ENCODE results near the gene TSHZ2.

The TSHZ2 gene

DNA sequence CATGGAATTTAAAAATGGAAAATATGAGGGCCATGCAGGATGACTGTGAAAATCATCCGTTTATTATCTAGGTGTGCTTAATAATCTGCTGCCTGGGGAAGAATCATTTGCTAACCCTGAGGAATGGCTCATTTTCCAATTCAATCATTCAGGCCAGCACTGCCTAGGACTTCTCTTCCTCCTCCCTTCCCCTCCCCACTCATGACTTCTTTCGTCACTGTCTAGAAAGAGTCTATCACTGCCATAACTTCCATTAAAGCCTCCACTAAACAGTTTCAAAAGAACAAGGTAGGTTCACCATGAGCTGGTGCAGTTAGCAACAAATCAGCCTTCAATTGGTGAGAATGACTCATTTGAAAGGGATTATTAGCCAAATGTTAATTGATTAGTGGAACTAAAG, 43.9 kb downstream of the TSHZ2 start:
- no peak for DNase-seq (ENCODE audit: insufficient read length, low spot score)
- FAIRE-seq, result no peak

DNA sequence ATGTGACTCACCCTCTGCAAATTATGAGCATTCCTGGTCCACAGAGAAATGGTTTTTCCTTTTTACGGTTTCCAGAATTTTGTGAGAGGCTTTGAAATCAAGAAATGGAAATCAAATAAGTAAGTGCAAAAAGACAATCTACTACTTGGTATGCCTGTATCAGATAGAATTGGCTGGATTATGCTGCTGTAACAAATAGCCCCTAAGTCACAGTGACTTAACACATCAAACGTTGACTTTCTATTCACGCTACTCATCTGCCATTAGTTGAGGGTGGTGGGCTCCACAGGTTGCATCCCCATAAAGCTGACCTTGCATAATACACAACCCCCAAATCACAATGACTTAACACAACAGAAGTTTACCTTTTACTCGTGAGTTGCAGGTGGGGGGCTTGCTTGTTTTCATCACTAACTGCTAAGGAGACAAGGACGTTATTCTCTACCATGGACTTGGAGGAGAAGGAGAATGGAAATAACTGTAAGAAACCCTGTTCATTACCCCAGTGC, 44.4 kb downstream of the TSHZ2 start:
- TF ChIP-seq, protein P1, sequence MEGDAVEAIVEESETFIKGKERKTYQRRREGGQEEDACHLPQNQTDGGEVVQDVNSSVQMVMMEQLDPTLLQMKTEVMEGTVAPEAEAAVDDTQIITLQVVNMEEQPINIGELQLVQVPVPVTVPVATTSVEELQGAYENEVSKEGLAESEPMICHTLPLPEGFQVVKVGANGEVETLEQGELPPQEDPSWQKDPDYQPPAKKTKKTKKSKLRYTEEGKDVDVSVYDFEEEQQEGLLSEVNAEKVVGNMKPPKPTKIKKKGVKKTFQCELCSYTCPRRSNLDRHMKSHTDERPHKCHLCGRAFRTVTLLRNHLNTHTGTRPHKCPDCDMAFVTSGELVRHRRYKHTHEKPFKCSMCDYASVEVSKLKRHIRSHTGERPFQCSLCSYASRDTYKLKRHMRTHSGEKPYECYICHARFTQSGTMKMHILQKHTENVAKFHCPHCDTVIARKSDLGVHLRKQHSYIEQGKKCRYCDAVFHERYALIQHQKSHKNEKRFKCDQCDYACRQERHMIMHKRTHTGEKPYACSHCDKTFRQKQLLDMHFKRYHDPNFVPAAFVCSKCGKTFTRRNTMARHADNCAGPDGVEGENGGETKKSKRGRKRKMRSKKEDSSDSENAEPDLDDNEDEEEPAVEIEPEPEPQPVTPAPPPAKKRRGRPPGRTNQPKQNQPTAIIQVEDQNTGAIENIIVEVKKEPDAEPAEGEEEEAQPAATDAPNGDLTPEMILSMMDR (IDR thresholded peaks at IDR 0.05; ENCODE audit: insufficient read depth, missing control alignments), result no peak
- DNase-seq (ENCODE audit: insufficient read length, low spot score) (no peak), FAIRE-seq (no peak)

More for the DNA sequence above, 43.9 kb downstream of the TSHZ2 start:
- TF ChIP-seq, protein P1 (IDR thresholded peaks at IDR 0.05; ENCODE audit: insufficient read depth, missing control alignments), result no peak

DNA sequence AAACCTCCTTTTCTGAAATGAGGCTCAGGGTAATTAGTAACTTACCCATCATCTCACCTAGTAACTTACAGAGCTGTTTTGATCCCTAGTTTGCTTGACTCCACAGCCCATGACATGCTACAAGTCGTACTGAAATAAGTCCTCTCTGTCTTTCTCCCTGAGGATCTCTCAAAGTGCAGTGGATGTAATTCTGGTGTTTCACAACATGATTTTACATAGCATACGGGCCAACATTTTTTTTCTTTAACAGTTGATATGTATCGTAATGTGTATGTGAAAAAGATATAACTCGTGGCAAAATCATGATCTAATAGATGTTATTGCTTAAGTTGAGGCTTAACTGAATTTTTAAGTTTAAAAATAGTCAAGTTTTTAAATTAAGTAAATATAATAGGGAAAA, 45.0 kb downstream of the TSHZ2 start:
- FAIRE-seq (no peak), DNase-seq (ENCODE audit: insufficient read length, low spot score) (no peak)
- TF ChIP-seq, protein P1 (IDR thresholded peaks at IDR 0.05; ENCODE audit: insufficient read depth, missing control alignments), result no peak

DNA sequence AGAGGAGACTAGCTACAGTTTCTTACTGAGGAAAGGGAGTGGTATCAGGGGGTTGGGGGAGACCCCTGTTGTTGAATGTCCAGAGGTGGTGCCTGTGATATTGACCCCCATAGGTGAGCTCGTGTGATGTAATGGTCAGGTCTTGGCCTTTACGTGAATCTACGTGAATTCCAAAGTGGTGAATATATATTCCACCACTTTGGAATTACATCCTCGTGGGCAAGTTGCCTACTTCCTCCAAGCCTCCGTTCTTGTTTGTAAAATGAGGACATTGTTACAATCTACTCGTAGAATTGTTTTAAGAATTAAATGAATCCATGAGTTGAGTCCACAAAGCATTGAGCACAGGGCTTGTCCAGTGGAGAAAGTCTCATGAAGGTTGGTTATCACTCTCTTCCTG, 47.3 kb downstream of the TSHZ2 start:
- FAIRE-seq, result no peak
- TF ChIP-seq, protein P1 (IDR thresholded peaks at IDR 0.05; ENCODE audit: insufficient read depth, missing control alignments), result no peak
- DNase-seq (ENCODE audit: insufficient read length, low spot score), result no peak

DNA sequence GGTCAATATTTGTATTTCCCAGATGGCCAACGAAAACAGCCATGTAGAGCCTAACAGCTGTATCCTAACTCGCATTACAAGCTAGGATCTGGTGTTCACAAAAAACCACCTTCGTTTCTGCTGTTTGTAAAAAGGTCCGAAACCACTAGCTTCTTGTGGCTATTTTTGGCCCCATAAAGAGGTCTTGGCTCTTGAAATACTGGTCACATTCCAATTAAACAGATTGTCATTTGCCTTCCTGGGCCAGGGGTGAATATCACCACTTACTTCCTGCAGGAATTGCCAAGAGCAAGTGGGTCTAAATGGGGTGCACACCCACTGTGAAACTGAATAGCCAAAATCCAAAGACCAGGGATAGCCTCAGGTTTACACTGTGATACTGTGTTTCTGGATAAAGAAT, 48.2 kb downstream of the TSHZ2 start:
- FAIRE-seq, result no peak
- TF ChIP-seq, protein P1 (IDR thresholded peaks at IDR 0.05; ENCODE audit: insufficient read depth, missing control alignments), result no peak
- DNase-seq (ENCODE audit: insufficient read length, low spot score), result no peak

DNA sequence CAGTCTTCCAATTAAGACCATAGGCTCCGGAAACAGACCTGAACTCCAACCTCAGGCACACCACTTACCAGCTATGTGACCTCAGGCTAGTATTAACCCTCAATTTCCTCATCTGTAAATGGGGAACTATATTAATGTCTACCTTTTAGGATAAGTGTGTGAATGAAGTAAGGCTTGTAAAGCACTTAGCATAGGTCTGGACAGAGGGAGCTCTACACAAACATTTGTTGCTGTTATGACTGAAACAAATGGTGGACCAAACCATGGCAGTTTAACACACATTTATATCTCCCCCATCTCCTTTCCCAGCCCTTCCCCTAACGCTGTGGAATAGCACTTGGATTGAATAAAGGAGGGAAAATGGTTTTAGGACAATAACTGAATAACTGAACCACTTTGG, 48.7 kb downstream of the TSHZ2 start:
- DNase-seq (ENCODE audit: insufficient read length, low spot score) (no peak), FAIRE-seq (no peak)
- TF ChIP-seq, protein P1 (IDR thresholded peaks at IDR 0.05; ENCODE audit: insufficient read depth, missing control alignments), result no peak

DNA sequence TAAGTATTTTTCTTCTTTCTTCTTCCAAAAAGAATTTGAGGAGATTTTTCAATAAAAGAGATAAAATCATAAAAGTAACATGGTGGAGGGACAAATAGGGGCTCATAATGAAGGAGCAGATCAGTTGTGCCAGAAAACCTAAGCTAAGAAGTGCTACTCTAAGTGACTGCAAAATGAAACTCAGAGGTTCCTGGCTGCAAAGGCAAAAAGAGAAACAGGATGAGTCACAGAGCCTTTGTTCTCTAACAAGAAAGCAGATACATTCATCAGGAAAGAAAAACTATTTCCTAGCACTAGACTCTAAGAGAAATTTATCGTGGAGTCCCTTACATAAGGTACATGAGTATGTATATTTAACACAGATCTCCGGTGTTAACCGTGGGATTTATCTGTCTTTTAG, 49.8 kb downstream of the TSHZ2 start:
- FAIRE-seq (no peak), DNase-seq (ENCODE audit: insufficient read length, low spot score) (no peak)
- TF ChIP-seq, protein P1 (IDR thresholded peaks at IDR 0.05; ENCODE audit: insufficient read depth, missing control alignments), result no peak
